Measurements from ENCODE around the gene NFIA. TPM values are rescaled to one million over a fixed set of nuclear protein-coding genes. Genes with fewer than 3 reads are reported as not detected.

The NFIA gene
- total RNA-seq, 4 donors from 2014 or later, result 32.0 to 160 (median 32.9) TPM

DNA sequence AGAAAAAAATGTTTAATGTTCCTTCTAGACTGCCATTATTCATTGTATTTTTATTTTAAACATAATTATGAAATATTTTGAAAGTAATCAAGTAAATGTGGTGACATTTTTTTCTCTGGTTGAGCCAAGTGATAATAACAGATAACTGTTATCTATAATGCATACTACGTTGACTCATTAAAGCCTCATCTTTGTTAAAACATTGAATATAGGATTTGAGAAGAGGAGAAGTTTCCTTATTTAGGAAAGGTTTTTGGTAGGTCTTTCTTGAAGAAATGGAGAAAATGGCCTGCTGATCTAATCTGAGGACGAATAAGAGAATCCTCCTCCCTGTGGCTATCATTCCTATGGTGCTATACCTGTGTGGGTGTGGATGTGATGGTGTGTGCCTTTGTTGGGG, 89.0 kb downstream of the NFIA start:
- peaks cover 0 to 11% (median 0%) of the 10 kb centered on the region in 4 donors for H3K4me1 ChIP-seq
- H3K27ac ChIP-seq, result no peak overlapping the region
- H3K9me3 ChIP-seq, result no peaks in the 10 kb centered on the region
- DNase-seq, result no peak
- TF ChIP-seq POLR2A (IDR thresholded peaks at IDR 0.05), result no peak
- TF ChIP-seq, protein P1, sequence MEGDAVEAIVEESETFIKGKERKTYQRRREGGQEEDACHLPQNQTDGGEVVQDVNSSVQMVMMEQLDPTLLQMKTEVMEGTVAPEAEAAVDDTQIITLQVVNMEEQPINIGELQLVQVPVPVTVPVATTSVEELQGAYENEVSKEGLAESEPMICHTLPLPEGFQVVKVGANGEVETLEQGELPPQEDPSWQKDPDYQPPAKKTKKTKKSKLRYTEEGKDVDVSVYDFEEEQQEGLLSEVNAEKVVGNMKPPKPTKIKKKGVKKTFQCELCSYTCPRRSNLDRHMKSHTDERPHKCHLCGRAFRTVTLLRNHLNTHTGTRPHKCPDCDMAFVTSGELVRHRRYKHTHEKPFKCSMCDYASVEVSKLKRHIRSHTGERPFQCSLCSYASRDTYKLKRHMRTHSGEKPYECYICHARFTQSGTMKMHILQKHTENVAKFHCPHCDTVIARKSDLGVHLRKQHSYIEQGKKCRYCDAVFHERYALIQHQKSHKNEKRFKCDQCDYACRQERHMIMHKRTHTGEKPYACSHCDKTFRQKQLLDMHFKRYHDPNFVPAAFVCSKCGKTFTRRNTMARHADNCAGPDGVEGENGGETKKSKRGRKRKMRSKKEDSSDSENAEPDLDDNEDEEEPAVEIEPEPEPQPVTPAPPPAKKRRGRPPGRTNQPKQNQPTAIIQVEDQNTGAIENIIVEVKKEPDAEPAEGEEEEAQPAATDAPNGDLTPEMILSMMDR (IDR thresholded peaks at IDR 0.05), result no peak
- no peak overlapping the region for H3K4me3 ChIP-seq
- no peaks in the 10 kb centered on the region for H3K27me3 ChIP-seq
- no peaks in the 10 kb centered on the region for H3K36me3 ChIP-seq

DNA sequence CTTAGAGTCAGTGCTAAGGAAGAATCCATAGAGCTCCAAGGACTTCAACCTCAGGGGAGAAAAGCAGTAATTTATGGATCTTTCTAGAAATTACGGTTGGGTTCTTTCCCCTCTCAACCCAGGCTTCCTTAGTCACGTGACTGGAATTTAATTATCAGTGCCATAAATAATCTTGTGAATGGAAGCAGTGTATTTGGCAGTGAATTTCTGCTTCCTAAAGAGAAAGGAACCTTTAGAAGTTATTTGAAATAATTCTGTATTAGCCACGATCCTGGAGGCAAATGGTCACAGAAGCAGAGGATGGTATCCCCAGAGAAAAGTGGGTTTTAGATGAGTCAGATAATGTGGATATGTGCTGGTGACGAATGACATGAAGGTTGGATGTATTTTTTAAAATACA, 89.6 kb downstream of the NFIA start:
- H3K4me1 ChIP-seq, result peaks cover 0 to 11% (median 0%) of the 10 kb centered on the region in 4 donors

DNA sequence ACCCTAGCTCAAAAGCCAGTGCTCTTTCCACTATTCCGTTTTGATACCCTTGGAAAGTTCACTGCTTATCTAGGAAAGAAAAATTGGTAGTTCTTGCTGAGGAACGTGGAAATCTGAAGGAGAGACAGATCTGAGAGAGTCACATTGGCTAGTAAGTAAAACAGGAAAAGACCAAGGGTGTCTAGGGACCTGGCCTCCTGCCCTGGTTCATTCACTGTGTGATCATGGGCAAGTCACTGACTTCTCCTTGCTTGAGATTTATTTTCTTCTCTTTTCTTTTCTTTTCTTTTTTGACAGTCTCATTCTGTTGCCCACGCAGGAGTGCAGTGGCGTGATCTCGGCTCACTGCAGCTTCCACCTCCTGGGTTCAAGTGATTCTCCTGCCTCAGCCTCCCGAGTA, 90.8 kb downstream of the NFIA start:
- DNase-seq, result no peak
- TF ChIP-seq, protein P1 (IDR thresholded peaks at IDR 0.05), result no peak
- TF ChIP-seq POLR2A (IDR thresholded peaks at IDR 0.05), result no peak
- Histone ChIP-seq H3K9me3 (no peaks in the 10 kb centered on the region), H3K4me3 (no peak overlapping the region), H3K36me3 (no peaks in the 10 kb centered on the region), H3K4me1 (peaks cover 0 to 11% (median 0%) of the 10 kb centered on the region in 4 donors), H3K27ac (no peak overlapping the region), H3K27me3 (no peaks in the 10 kb centered on the region)

More for the DNA sequence above, 89.6 kb downstream of the NFIA start:
- no peaks in the 10 kb centered on the region for H3K9me3 ChIP-seq
- TF ChIP-seq, protein P1 (IDR thresholded peaks at IDR 0.05), result no peak
- TF ChIP-seq POLR2A (IDR thresholded peaks at IDR 0.05), result no peak
- H3K4me3 ChIP-seq, result no peak overlapping the region
- H3K27me3 ChIP-seq, result no peaks in the 10 kb centered on the region
- no peaks in the 10 kb centered on the region for H3K36me3 ChIP-seq
- DNase-seq, result no peak
- no peak overlapping the region for H3K27ac ChIP-seq

DNA sequence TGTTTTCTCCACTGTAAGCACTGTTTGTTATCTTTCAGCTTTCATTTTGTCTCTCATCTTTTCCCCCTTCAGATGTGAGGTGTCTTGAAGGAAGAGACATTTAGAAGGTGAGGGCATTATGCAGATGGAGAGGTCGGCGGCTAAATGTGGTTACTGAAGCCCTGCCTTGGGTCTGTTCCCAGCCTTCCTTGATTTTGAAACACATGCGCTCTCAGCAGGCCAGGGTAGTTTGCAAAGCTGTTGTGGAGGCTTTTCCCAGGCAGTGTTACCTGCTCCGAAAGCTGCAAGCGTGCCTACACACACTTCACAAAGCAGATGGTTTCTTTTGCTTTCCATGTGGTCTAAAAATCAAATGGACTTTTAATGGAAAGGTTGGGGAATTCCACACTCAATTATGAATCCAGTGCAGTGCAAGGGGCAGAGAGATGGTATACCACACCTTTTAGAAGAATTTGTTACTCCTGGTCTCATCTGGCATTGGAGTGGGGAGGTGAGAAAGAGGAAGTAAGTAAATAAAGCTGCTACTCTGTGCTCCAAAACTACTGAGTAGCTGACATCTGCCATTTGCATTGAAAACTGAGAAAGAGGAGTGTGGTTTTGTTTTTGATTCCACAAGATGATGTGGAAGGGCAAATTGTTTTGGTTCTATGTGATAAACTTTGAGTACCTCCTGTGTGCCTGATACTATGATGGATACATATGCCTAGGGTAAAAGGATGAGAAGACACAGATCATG, 91.9 kb downstream of the NFIA start:
- Histone ChIP-seq H3K4me1 (peaks cover 0 to 11% (median 0%) of the 10 kb centered on the region in 4 donors), H3K27me3 (no peaks in the 10 kb centered on the region), H3K9me3 (no peaks in the 10 kb centered on the region), H3K36me3 (no peaks in the 10 kb centered on the region), H3K4me3 (no peak overlapping the region), H3K27ac (no peak overlapping the region)
- no peak for TF ChIP-seq POLR2A (IDR thresholded peaks at IDR 0.05)
- TF ChIP-seq, protein P1 (IDR thresholded peaks at IDR 0.05), result no peak
- no peak for DNase-seq

DNA sequence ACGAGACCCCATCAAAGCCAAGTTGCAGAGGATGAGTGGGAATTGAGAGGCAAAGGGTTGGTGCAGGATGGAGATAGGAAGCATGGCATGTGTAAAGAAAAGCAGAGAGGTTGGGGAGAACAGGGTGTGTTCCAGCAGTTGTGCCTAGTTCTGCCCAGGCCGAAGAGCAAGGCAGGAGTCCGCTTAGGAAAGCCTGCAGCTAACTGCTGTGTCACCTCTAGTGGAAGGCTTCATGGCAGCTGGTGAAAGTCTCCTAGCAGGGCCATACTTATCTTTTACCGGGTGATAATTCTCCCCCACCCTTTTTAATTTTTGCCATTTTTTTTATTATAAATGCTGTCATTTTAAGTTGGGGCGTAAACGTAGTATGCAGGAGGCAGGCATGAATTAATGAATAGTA, 93.6 kb downstream of the NFIA start:
- Histone ChIP-seq H3K27me3 (no peaks in the 10 kb centered on the region), H3K9me3 (no peaks in the 10 kb centered on the region), H3K27ac (no peak overlapping the region), H3K4me3 (no peak overlapping the region), H3K4me1 (peaks cover 0 to 11% (median 0%) of the 10 kb centered on the region in 4 donors), H3K36me3 (no peaks in the 10 kb centered on the region)
- no peak for TF ChIP-seq POLR2A (IDR thresholded peaks at IDR 0.05)
- TF ChIP-seq, protein P1 (IDR thresholded peaks at IDR 0.05), result no peak
- DNase-seq, result no peak

All from Peyer's patch (tissue), 4 donors.